ENCODE measurements around the gene SLC41A2. TPM values are rescaled to one million over a fixed set of nuclear protein-coding genes. Genes with fewer than 3 reads are reported as not detected.

The SLC41A2 gene
- total RNA-seq, 2 experiments from 2014 or later, result 2.7 to 3.5 TPM

GRCh38 chr12:104976703-104977102 lies 18.6 kb upstream of the SLC41A2 start:
- Mint-ChIP-seq H3K4me3 (no peak overlapping the region), H3K4me1 (ENCODE audit: low read depth) (no peaks in the 10 kb centered on the region), H3K36me3 (ENCODE audit: low read depth) (no peaks in the 10 kb centered on the region), H3K9me3 (no peaks in the 10 kb centered on the region), H3K27me3 (ENCODE audit: low read depth) (no peaks in the 10 kb centered on the region), H3K27ac (no peak overlapping the region)
- CTCF ChIA-PET, result interaction anchor here (0.6 kb wide), 1 partner anchor 12 kb away, joined by 5 read pairs; no protein-coding TSS in a partner anchor
- intact Hi-C loops (cut with micrococcal nuclease), result no loop called here
- DNase-seq, result no peak

DNA sequence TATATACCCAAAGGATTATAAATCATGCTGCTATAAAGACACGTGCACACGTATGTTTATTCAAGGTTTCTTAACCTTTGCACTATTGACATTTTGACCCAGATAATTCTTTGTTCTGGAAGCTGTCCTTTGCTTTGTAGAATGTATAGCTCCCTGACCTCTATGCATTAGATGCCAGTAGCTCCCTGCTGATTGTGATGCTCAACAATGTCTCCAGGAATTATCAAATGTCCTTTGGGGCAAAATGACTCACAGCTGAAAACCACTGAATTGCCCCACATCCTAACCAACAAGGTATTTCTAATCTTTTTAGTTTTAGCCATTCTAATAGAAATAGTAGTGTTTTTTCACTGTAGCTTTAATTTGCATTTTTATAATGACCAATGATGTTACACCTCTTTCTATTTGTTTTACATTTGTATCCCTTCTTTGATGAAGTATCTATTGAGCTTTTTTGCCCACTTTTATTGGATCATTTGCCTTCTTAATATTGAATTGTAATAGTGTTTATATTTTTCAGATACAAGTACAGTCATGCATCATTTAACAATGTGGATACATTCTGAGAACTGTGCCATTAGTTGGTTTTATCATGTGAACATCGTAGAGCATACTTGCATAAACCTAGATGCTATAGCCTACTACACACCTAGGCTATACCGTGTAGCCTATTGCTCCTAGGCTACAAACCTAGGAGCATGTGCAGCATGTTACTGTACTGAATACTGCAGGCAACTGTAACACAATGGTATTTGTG lies 17.7 kb upstream of the SLC41A2 start:
- CTCF ChIA-PET, result interaction anchor here (0.9 kb wide), 1 partner anchor 16 kb away, joined by 5 read pairs; no protein-coding TSS in a partner anchor
- Mint-ChIP-seq H3K4me3 (no peak overlapping the region), H3K27me3 (ENCODE audit: low read depth) (no peaks in the 10 kb centered on the region), H3K9me3 (no peaks in the 10 kb centered on the region), H3K36me3 (ENCODE audit: low read depth) (no peaks in the 10 kb centered on the region), H3K27ac (no peak overlapping the region), H3K4me1 (ENCODE audit: low read depth) (no peaks in the 10 kb centered on the region)
- intact Hi-C loops (cut with micrococcal nuclease), result no loop called here
- no peak for DNase-seq

GRCh38 chr12:104974626-104975290 lies 16.7 kb upstream of the SLC41A2 start:
- Mint-ChIP-seq H3K27me3 (ENCODE audit: low read depth) (no peaks in the 10 kb centered on the region), H3K9me3 (no peaks in the 10 kb centered on the region), H3K36me3 (ENCODE audit: low read depth) (no peaks in the 10 kb centered on the region), H3K4me3 (no peak overlapping the region), H3K4me1 (ENCODE audit: low read depth) (no peaks in the 10 kb centered on the region), H3K27ac (no peak overlapping the region)
- intact Hi-C loops (cut with micrococcal nuclease), result no loop called here
- CTCF ChIA-PET, result interaction anchor here (0.9 kb wide), 1 partner anchor 15 kb away, joined by 5 read pairs; no protein-coding TSS in a partner anchor
- DNase-seq, result no peak

- H3K9me3 Mint-ChIP-seq, result no peaks in the 10 kb centered on the region
- no peak overlapping the region for H3K4me3 Mint-ChIP-seq
- DNase-seq, result no peak
- no peaks in the 10 kb centered on the region for H3K27me3 Mint-ChIP-seq (ENCODE audit: low read depth)
- H3K4me1 Mint-ChIP-seq (ENCODE audit: low read depth), result no peaks in the 10 kb centered on the region
- no peak overlapping the region for H3K27ac Mint-ChIP-seq
- no peaks in the 10 kb centered on the region for H3K36me3 Mint-ChIP-seq (ENCODE audit: low read depth)
- CTCF ChIA-PET, result no interaction called here
- intact Hi-C loops (cut with micrococcal nuclease), result no loop called here
Observed at GRCh38 chr12:104973250-104973649, 15.2 kb upstream of the SLC41A2 start.

DNA sequence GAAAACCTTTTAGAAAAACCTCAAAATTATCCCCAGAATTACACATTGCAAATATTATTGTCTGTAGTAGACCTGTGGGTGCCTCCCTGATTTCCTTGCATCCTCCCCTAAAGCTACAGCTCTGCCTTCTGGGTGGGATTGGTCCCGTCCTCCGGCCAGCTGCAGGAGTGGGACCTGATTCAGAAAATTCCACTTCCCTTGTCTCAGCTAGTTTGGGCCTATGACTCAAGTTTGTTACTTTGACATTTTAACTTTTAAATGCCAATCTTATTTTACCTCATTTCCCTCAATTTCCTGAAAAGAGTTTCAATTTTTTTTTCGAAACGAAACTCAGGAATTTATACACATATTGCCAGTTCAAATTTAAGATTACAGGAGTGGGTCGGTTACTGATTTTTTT lies 13.2 kb upstream of the SLC41A2 start:
- Mint-ChIP-seq H3K36me3 (ENCODE audit: low read depth) (no peaks in the 10 kb centered on the region), H3K4me1 (ENCODE audit: low read depth) (no peaks in the 10 kb centered on the region), H3K9me3 (no peaks in the 10 kb centered on the region), H3K27ac (no peak overlapping the region), H3K4me3 (no peak overlapping the region), H3K27me3 (ENCODE audit: low read depth) (no peaks in the 10 kb centered on the region)
- no peak for DNase-seq
- intact Hi-C loops (cut with micrococcal nuclease), result no loop called here
- CTCF ChIA-PET, result interaction anchor here (0.6 to 1.0 kb wide), 3 partner anchors 9 to 392 kb away, joined by 3 to 4 read pairs (median 4); no protein-coding TSS in a partner anchor

DNA sequence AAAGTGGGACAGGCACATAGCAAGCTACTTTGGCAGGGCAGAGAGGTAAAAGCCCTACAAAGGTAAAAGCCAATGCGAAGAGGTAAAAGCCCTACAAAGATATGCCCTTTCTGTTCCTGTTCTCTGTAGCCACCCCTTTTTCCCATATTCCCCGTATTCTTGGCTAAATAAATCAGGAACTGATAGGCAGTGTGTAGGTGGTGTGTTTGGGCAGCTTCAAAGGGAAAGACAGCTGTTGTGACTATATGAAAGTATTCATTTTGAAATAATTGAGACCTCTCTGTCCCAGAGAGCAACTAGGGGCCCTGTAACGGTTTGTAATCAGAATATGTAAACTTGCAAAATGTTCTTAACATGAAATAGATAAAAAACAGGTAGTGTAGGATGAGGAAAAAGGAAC lies 11.3 kb upstream of the SLC41A2 start:
- H3K27me3 Mint-ChIP-seq (ENCODE audit: low read depth), result peaks cover 5% of the 10 kb centered on the region
- no peak overlapping the region for H3K4me3 Mint-ChIP-seq
- CTCF ChIA-PET, result no interaction called here
- intact Hi-C loops (cut with micrococcal nuclease), result no loop called here
- no peaks in the 10 kb centered on the region for H3K36me3 Mint-ChIP-seq (ENCODE audit: low read depth)
- H3K9me3 Mint-ChIP-seq, result no peaks in the 10 kb centered on the region
- no peaks in the 10 kb centered on the region for H3K4me1 Mint-ChIP-seq (ENCODE audit: low read depth)
- H3K27ac Mint-ChIP-seq, result no peak overlapping the region
- no peak for DNase-seq

DNA sequence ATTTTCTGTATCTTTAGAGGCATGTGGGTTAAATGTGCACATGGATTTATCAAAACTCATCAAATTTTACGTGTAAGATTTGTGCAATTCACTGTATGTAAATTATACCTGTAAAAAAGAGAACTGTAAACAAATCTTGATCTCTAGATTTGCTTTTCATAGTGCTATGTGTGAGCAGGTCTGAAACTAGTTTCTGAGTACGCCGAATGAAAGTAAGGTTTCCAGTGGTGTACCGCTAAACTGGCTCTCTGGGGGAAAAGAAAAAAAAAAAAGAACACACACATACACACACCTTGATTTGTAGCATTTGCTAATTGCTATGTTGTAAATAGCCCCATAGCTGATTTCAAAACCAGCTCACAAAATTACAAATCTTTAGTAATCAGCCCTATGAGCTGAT lies 8.6 kb upstream of the SLC41A2 start:
- CTCF ChIA-PET, result interaction anchor here (1.4 kb wide), 1 partner anchor 585 kb away, joined by 3 read pairs; no protein-coding TSS in a partner anchor
- intact Hi-C loops (cut with micrococcal nuclease), result no loop called here
- DNase-seq, result no peak

DNA sequence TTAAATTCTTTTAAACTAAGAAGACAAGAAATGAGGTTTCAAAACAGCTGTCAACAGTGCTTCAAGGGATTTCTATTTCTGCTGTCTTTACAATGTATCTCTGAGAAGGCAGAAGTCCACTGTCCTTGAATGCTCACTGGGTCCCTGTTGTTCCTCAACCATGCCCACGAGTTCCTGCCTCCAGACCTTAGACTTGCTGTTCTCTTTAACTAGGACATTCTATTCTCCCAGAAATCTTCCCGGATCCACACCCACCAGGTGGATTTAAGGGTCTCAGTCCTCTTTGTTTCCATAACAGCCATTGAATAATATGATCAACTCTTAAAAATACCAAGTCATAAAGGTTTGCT lies 6.7 kb upstream of the SLC41A2 start:
- no peak for DNase-seq
- Mint-ChIP-seq H3K36me3 (ENCODE audit: low read depth) (no peaks in the 10 kb centered on the region), H3K4me1 (ENCODE audit: low read depth) (peaks cover 3% of the 10 kb centered on the region), H3K9me3 (no peaks in the 10 kb centered on the region), H3K27ac (no peak overlapping the region), H3K4me3 (no peak overlapping the region), H3K27me3 (ENCODE audit: low read depth) (peaks cover 18% of the 10 kb centered on the region)
- CTCF ChIA-PET, result interaction anchor here (1.5 kb wide), 1 partner anchor 583 kb away, joined by 4 read pairs; no protein-coding TSS in a partner anchor
- intact Hi-C loops (cut with micrococcal nuclease), result no loop called here

More for the DNA sequence above, 8.6 kb upstream of the SLC41A2 start:
- Mint-ChIP-seq H3K27ac (no peak overlapping the region), H3K4me1 (ENCODE audit: low read depth) (no peaks in the 10 kb centered on the region), H3K27me3 (ENCODE audit: low read depth) (peaks cover 14% of the 10 kb centered on the region), H3K9me3 (no peaks in the 10 kb centered on the region), H3K4me3 (no peak overlapping the region), H3K36me3 (ENCODE audit: low read depth) (no peaks in the 10 kb centered on the region)

GRCh38 chr12:104964167-104964855 lies 6.2 kb upstream of the SLC41A2 start:
- DNase-seq, result no peak
- Mint-ChIP-seq H3K36me3 (ENCODE audit: low read depth) (no peaks in the 10 kb centered on the region), H3K9me3 (no peaks in the 10 kb centered on the region), H3K27me3 (ENCODE audit: low read depth) (peaks cover 18% of the 10 kb centered on the region), H3K27ac (no peak overlapping the region), H3K4me1 (ENCODE audit: low read depth) (peaks cover 7% of the 10 kb centered on the region), H3K4me3 (no peak overlapping the region)
- CTCF ChIA-PET, result interaction anchor here (1.5 kb wide), 1 partner anchor 582 kb away, joined by 4 read pairs; no protein-coding TSS in a partner anchor
- intact Hi-C loops (cut with micrococcal nuclease), result no loop called here

- Mint-ChIP-seq H3K27ac (no peak overlapping the region), H3K4me1 (ENCODE audit: low read depth) (peaks cover 13% of the 10 kb centered on the region), H3K36me3 (ENCODE audit: low read depth) (no peaks in the 10 kb centered on the region), H3K27me3 (ENCODE audit: low read depth) (peaks cover 18% of the 10 kb centered on the region), H3K4me3 (no peak overlapping the region), H3K9me3 (no peaks in the 10 kb centered on the region)
- CTCF ChIA-PET, result no interaction called here
- DNase-seq, result no peak
- intact Hi-C loops (cut with micrococcal nuclease), result no loop called here
Observed at GRCh38 chr12:104963757-104964156, 5.7 kb upstream of the SLC41A2 start.

GRCh38 chr12:104960464-104960863 lies 2.4 kb upstream of the SLC41A2 start:
- peaks cover 21% of the 10 kb centered on the region for H3K27me3 Mint-ChIP-seq (ENCODE audit: low read depth)
- intact Hi-C loops (cut with micrococcal nuclease), result no loop called here
- no peak overlapping the region for H3K27ac Mint-ChIP-seq

GRCh38 chr12:104959335-104959841 lies 1.3 kb upstream of the SLC41A2 start:
- Mint-ChIP-seq H3K36me3 (ENCODE audit: low read depth) (no peaks in the 10 kb centered on the region), H3K4me1 (ENCODE audit: low read depth) (peaks cover 19% of the 10 kb centered on the region), H3K27ac (no peak overlapping the region), H3K27me3 (ENCODE audit: low read depth) (peaks cover 19% of the 10 kb centered on the region), H3K9me3 (no peaks in the 10 kb centered on the region), H3K4me3 (peak overlapping the region; percentile 84)
- intact Hi-C loops (cut with micrococcal nuclease), result loop anchor here (2.0 to 10.0 kb wide), 3 partner anchors 77 to 745 kb away; partner anchors contain the start of gene TXNRD1
- CTCF ChIA-PET, result interaction anchor here (0.6 to 1.9 kb wide), 12 partner anchors 16 to 580 kb away, joined by 3 to 8 read pairs (median 4); no protein-coding TSS in a partner anchor
- DNase-seq, result no peak

More at GRCh38 chr12:104960464-104960863, 2.4 kb upstream of the SLC41A2 start:
- no peak overlapping the region for H3K4me3 Mint-ChIP-seq
- no peak for DNase-seq
- H3K4me1 Mint-ChIP-seq (ENCODE audit: low read depth), result peaks cover 19% of the 10 kb centered on the region
- no peaks in the 10 kb centered on the region for H3K9me3 Mint-ChIP-seq
- H3K36me3 Mint-ChIP-seq (ENCODE audit: low read depth), result no peaks in the 10 kb centered on the region
- CTCF ChIA-PET, result interaction anchor here (0.5 to 1.9 kb wide), 3 partner anchors 30 to 579 kb away, joined by 3 to 8 read pairs (median 6); no protein-coding TSS in a partner anchor
